ENCODE data around the gene MAP3K12.

The MAP3K12 gene

GRCh38 chr12:53502983-53503728 is 3.9 kb upstream of the MAP3K12 start:
- no peak for TF ChIP-seq CREB1 (IDR thresholded peaks at IDR 0.05; ENCODE audit: low read depth)
- no peak for TF ChIP-seq EGR1 (IDR thresholded peaks at IDR 0.05)
- TF ChIP-seq MAX (IDR thresholded peaks at IDR 0.05): no peak
- TF ChIP-seq TAF1 (IDR thresholded peaks at IDR 0.05; ENCODE audit: low read depth): no peak
- TF ChIP-seq TCF12 (IDR thresholded peaks at IDR 0.05; ENCODE audit: low read depth): no peak
- no peak for TF ChIP-seq NFIC (IDR thresholded peaks at IDR 0.05)
- no peak for TF ChIP-seq YY1 (IDR thresholded peaks at IDR 0.05; ENCODE audit: low read depth)
- no peak for TF ChIP-seq USF1 (IDR thresholded peaks at IDR 0.05)
- TF ChIP-seq CEBPB (IDR thresholded peaks at IDR 0.05): no peak
- no peak for TF ChIP-seq REST (IDR thresholded peaks at IDR 0.05; ENCODE audit: low read depth)
- no peak for TF ChIP-seq TEAD4 (IDR thresholded peaks at IDR 0.05)
- TF ChIP-seq ZBTB7A (IDR thresholded peaks at IDR 0.05; ENCODE audit: low read depth): no peak

- no peak for TF ChIP-seq TEAD4 (IDR thresholded peaks at IDR 0.05)
- no peak for TF ChIP-seq TCF12 (IDR thresholded peaks at IDR 0.05; ENCODE audit: low read depth)
- TF ChIP-seq EP300 (IDR thresholded peaks at IDR 0.05; ENCODE audit: borderline replicate concordance): no peak
- TF ChIP-seq FOXM1 (IDR thresholded peaks at IDR 0.05; ENCODE audit: borderline replicate concordance, low read depth): no peak
- no peak for TF ChIP-seq CREB1 (IDR thresholded peaks at IDR 0.05; ENCODE audit: low read depth)
- TF ChIP-seq USF1 (IDR thresholded peaks at IDR 0.05): no peak
- TF ChIP-seq ZBTB7A (IDR thresholded peaks at IDR 0.05; ENCODE audit: low read depth): no peak
- no peak for TF ChIP-seq YY1 (IDR thresholded peaks at IDR 0.05; ENCODE audit: low read depth)
- no peak for TF ChIP-seq TAF1 (IDR thresholded peaks at IDR 0.05; ENCODE audit: low read depth)
- TF ChIP-seq RAD21 (IDR thresholded peaks at IDR 0.05; ENCODE audit: low read depth): no peak
- TF ChIP-seq MAX (IDR thresholded peaks at IDR 0.05): no peak
- TF ChIP-seq CEBPB (IDR thresholded peaks at IDR 0.05): no peak
- TF ChIP-seq EGR1 (IDR thresholded peaks at IDR 0.05): no peak
- TF ChIP-seq REST (IDR thresholded peaks at IDR 0.05; ENCODE audit: low read depth): no peak
These were observed 3.1 kb upstream of the MAP3K12 start for GRCh38 chr12:53502331-53502730.

- TF ChIP-seq EP300 (IDR thresholded peaks at IDR 0.05; ENCODE audit: borderline replicate concordance) (no peak), USF1 (IDR thresholded peaks at IDR 0.05) (no peak), TCF12 (IDR thresholded peaks at IDR 0.05; ENCODE audit: low read depth) (no peak), ZBTB7A (IDR thresholded peaks at IDR 0.05; ENCODE audit: low read depth) (0 out of 2 replicates have a peak, but pooled peaks have one; percentile 16), NFIC (IDR thresholded peaks at IDR 0.05) (peak; percentile 91), TEAD4 (IDR thresholded peaks at IDR 0.05) (no peak), CEBPB (IDR thresholded peaks at IDR 0.05) (no peak), REST (IDR thresholded peaks at IDR 0.05; ENCODE audit: low read depth) (no peak), TAF1 (IDR thresholded peaks at IDR 0.05; ENCODE audit: low read depth) (no peak), CREB1 (IDR thresholded peaks at IDR 0.05; ENCODE audit: low read depth) (no peak)
These were observed 2.4 kb upstream of the MAP3K12 start for GRCh38 chr12:53501615-53502181.

All from Ishikawa (cell line).